Raji (cell line): Measurements from ENCODE around the gene AGBL4.

Experiments
- POLR2A ChIP-seq: IDR thresholded peaks from 2 replicates; pipeline ENCODE4 v1.6.1; 2011; ENCODE audit warnings: low read depth, low read length, control low read depth; ENCODE audit not compliant: insufficient read depth

The AGBL4 gene

DNA sequence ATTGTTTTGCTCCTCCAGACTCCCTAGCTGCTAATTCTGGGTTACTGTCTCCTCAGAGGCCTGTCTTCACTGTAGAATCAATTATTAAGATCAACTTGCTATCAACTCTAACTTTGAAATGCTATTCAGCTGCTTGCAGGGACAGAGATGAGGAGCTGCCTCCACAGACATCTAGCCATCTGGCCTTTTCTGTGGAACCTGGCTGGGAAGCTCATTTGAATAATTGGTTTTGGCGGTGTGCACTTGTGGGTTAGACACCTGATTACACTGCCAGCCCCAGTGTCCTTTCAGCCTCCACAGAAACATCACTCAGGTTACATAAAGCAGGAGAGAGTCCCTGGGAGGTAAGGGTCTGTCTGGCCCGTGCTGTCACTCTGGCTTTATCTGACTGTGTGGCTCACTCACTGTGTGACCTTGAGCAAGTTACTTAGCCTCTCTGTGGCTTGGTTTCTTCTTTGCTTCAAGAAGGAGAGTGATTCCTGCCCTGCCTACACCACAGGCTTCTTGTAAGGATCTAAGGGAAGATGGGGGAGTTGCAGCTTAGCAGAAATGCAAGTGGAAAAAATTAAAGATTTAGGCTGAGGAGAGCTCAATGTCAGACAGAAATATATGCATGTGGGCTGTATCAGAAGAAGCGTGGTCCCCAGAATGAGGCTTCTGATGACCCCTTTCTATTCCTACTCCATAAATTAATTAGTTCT is 1378.7 kb downstream of the AGBL4 start:
- TF ChIP-seq POLR2A = no peak

DNA sequence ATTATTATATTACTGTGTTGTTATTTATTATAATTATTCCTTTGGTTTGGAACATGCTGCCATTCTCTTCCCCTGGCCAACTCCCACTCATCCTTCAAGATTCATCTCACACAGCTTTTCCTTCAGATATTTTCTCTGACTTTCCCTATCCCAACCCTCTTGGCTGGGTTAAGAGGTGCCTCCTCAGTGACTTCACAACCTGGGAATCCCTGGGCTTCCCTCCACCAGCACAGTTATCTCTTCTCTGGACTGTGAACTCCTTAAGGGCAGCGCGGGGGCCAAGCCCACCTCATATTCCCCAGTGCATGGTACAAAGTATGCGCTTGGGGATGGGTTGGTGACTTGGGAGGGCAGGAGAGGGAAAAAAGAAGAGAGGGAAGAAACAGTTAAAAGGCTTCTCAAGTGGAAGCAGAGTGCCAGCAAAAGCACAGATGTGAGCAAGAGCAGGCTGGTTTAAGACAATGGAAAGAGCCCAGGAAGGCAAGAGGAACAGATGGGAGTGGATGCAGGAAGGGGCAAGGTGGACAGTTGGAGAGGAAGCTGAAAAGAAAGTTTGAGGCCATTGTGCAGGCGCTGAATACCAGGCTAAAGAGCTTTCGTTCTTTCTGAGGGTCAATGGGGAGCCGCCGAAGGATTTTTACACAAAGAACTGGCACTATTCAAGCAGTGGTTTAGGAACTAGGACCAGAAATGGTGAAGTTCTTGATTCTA is 1379.4 kb downstream of the AGBL4 start:
- no peak for TF ChIP-seq POLR2A

DNA sequence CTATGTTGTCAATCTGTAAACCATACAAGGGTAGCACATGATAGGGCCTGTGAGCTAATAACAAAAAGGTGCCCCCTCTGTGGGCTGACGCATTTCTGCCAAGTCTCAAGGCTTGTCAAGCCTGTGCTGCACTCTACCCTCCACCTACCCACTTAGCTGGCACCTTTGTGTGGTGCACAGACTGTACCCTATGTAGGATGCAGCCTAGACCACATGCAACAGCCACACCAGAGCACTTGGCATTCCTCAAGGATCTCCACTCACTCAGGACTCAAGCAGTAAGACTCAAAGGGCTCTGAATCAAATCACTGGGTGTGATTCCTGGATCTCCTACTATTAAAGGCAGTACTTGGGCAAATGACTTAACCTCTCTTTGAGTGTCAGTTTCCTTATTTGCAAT is 1380.6 kb downstream of the AGBL4 start:
- no peak for TF ChIP-seq POLR2A

DNA sequence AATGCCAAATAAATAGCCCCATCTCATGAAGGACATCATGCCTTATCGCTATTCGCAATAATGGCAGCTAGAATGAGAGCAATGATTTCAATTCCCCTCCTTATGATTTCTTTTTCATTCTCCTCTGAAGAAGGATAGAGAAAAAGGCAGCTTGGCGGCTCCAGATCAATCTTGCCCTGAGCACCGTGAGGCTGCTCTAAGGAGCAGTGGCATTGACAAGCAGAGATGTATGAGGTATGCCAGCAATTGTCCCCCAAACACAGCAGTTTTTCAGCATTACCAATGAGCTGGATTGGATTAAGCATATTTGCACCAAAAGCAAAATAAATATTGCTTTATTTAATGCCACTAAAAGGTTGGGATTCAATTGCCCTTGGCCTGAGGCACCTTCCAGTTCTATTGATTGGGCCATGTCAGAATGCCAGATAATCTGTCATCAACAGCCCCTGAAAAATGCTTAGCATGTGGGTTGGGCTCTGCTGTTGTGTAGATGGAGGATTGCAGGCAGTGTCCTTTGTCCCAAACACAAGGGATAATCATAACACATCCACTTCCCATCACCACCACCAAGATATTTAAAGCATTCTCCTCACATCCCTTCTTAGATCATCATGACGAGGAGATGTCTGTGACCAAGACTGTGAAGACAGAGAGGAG is 1382.8 kb downstream of the AGBL4 start:
- TF ChIP-seq POLR2A = no peak

DNA sequence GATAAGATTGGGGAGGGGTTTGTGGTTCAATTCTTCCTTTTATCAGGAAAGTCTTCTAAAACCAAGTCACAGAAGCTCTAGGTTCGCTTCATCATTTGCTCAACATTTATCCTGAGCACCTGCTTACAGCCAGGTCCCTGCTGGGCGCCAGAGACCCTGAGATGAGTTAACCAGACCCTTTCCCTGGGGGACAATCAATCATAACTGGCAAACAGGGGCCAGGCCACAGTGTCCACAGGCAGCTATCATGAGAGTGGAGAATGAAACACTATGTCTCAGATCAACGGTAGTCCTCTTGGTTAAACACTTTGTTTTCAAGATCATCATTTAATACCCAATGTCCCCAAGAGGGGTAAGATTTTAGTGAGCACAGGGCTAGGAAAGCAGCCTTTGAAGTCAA is 1393.9 kb downstream of the AGBL4 start:
- no peak for TF ChIP-seq POLR2A

DNA sequence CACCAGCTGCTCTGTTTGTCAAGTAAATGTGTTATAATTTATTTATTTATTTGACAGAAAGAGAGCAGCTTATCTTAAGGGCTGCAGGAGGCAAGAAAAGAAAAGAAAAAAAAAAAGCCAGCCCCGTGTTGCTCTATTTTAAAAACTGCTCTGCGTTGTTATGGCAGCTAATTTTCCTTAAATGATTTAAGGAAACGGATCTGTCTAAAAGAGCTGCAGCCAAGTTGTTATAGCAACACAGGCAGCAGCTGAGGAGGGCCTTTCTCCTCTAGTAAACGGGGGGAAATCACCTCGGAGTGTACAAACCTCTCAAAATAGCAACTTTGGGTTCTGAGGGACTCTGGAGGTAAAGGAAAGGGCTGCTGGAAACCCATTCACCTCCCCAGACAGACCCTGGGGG is 1396.3 kb downstream of the AGBL4 start:
- no peak for TF ChIP-seq POLR2A

DNA sequence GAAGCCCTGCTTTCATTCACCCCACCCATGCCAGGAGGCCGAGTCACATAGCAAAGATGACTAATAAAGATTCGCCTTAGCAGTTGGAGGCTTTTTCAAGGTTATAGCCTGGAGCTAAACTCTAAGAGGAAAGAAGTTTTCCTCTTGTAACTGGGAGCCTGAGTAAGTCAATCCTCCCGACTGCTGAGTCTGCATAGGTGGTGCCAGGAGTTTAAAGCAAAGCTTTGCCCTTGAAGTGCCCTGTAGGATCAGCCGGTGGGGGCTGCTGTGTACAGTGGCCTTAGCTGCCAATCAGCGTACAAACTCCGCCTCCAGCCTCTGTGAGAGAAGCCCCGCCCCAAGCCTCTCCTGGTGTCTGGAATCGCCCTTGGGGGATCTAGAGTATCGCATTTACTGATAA is 1404.2 kb downstream of the AGBL4 start:
- no peak for TF ChIP-seq POLR2A

DNA sequence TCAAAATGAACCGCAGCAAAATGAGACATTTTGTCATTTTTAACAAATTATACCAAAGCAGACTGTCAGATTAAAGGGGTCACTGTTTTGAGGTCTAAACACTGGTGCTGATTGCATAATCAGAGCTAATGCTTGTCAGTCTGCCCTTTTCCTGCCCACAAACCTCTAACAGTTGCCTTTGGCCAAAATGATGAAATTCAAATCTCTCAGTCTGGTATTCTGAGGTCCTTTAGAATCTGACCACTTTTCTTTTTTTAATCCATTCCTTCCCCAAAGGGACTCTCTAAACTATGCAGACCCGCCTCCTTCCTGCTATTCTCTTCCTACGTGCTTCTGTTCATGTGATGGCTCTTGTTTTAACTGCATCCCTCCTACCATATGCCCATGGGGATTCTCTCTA is 1406.5 kb downstream of the AGBL4 start:
- no peak for TF ChIP-seq POLR2A

DNA sequence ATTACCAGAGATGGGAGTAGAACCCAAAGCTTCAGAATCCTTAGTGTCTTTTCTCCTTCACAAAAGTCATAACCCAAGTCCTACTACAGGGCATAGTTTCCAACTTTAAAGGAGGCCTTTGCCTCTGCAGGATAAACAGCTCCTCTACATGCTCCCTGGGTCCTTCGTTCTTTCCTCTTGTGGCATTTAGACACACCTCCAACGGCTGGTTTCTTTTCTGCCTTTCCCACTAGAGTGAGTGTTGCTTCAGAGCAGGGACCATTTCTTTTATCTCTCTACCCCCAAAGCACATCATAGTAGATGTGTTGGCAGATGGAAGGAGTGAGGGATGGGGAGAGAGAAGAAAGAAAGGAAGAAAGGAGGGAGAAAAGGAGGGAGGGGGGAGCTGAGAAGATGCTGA is 1407.0 kb downstream of the AGBL4 start:
- TF ChIP-seq POLR2A = no peak

DNA sequence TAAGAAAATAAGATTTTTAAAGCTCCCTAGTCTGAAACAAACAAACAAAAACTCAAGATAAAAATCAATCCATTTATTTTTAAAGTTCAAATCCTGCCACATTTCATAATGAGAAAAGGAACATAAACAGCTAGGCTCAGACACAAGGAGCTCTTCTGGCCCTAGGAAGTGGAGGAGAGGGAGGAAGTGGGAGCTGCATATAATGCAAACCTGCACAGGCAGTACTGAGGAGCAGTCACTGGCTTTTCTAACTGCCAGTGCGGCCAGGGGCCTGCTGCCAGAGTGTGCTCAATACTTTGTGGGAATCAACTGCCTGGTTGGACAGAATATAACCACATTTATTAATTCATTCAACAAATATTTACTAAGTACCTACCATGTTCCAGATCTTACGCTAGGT is 1411.9 kb downstream of the AGBL4 start:
- no peak for TF ChIP-seq POLR2A

DNA sequence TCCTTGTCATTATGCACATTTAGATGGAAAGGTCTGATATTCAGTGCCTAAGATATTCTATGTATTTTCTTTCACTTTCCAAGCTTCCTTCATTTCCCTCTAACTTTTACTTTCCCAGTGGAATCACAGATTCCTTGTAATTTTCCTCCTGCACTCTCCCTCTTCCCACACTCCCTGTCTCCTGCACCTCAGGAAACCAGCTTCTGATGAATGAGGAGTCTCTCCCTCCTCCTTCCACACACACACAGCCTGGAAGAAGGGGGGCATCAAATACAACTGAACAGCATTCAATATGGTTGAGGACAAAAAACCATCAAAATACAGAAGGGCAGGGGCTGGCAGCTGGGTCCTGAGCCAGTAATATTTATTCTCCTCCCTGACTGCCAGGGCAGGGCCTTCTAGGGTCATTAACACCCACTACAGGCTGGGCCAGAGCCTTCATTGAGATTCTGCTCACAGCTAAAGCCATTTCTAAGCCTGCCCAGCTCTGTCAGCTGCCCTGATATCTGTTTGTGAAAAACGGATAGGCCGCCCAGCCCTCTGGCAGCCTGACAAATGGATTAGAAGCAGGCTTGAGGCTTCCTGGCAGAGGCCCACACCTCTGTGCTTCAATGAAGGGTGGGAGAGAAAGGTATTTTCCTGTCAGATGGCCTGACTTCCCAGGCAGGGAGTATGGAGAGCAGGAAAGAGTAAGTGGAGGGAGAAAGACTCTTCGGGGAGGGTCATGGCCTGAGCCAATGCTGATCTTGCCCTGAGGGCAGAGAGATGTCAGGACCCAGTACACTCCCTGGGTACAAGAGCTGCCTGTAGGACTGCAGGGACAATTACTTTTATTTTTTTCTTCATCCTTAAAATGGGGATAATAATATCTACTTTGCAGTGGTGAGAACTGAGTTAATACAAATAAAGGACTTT is 1412.9 kb downstream of the AGBL4 start:
- TF ChIP-seq POLR2A = no peak

DNA sequence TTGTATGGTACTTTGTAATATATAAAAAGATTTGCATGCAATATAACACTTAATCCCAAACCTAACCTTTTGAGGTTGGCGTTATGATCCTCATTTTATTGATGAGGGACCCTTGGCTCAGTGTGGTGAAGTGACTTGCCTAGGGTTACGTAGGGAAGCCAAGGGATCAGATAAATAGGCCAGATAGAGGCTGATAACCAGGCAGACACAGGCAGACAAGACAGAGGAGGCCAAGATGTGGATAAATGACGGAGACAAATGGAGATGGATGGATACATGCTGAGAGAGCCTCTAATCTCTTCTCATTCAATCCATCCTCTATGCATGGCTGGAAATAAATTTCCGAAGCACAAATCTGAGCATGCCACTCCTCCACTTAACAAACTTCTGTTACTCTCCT is 1414.9 kb downstream of the AGBL4 start:
- no peak for TF ChIP-seq POLR2A

DNA sequence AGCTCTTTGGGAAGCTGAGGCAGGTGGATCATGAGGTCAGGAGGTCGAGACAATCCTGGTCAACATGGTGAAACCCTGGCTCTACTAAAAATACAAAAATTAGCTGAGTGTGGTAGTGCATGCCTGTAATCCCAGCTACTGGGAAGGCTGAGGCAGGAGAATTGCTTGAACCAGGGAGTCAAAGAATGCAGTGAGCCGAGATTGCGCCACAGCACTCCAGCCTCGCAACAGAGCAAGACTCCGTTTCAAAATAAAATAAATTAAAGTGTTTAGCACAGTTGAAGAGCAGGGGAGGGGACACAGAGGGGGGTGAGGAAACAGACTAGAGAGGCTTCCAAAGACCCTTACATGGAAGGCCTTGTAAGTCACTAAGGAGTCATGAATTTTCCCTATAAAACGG is 1420.5 kb downstream of the AGBL4 start:
- no peak for TF ChIP-seq POLR2A

DNA sequence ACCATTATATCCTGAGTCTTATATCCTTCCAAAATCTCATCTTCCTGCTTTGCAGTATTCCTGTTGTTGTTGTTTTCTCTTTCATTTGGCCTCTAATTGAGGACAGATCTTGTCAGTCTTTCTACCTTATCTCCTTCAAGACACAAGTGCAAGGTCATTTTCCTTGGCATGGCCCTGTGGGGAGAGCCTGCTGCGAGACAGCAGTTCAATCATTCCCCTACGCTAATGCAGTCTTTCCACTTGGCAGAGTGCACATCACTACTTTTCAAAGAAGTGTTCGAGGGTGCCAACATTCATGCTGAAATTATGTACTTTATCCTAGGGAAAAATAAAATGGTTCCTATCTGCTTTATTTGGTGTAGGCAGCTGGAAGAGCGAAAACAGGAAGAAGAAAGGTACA is 1421.4 kb downstream of the AGBL4 start:
- no peak for TF ChIP-seq POLR2A

DNA sequence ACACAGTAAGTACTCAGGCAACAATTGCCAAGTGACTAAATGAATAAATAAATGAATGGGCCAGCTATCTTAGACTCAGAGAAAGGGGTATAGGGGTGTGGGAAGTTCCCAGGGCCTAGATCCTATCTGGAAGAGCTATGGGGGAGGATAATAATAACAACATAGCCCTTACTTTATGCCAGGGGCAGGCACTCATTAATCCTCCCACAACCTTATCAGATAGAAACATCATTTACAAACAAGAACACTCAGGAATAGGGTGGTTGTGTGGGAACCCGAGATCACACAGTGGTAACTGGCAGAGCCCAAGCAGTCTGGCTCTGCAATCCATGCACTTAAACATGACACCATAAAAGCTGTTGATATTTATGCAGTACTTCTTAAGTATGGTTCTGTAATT is 1423.6 kb downstream of the AGBL4 start:
- TF ChIP-seq POLR2A = no peak
